IMR-90 (cell line): ENCODE data around the gene SRGAP3. TPM values are rescaled to one million over a fixed set of nuclear protein-coding genes. Genes with fewer than 3 reads are reported as not detected.

Experiments used
- ATAC-seq: fragments of 200-7000 bp; cut with Tn5 transposase; 2 replicates; pipeline ENCODE4 v1.9.1; 2020; ENCODE audit warnings: low read depth, mild to moderate bottlenecking, moderate library complexity
- BruUV-seq: library from RNA; stranded (reverse); fragments of 400-500 nt; replicated peaks from 2 replicates; lab custom pipeline; 2021; lab: Mats Ljungman, UMichigan
- CTCF ChIA-PET: fragments of 300-600 bp; formaldehyde crosslinking; extraction: SDS; loops from one replicate; lab custom pipeline; 2021; ENCODE audit warnings: antibody characterized with exemption; lab: Yijun Ruan, JAX
- POLR2A ChIA-PET: fragments of 300-600 bp; sonication (Branson Sonifier 250); formaldehyde crosslinking; loops from one replicate; lab custom pipeline; 2022; ENCODE audit warnings: antibody characterized with exemption; ENCODE audit not compliant: unreplicated experiment; lab: Charles Lee
- DNase-seq: peaks from one replicate; pipeline ENCODE4 v3.0.0; 2013
- H2AFZ ChIP-seq: replicated peaks from 2 replicates; pipeline ENCODE3; 2013; ENCODE audit warnings: low read length, mild to moderate bottlenecking; ENCODE audit not compliant: poor library complexity
- H2AK5ac ChIP-seq: 2 replicates; pipeline ENCODE4 v1.6.1; 2013; ENCODE audit warnings: low read depth, low read length, inconsistent platforms
- H2AK9ac ChIP-seq: replicated peaks from 2 replicates; pipeline ENCODE3; 2013; ENCODE audit warnings: mild to moderate bottlenecking, low read depth, low read length, moderate library complexity; ENCODE audit not compliant: poor library complexity
- H2BK120ac ChIP-seq: 2 replicates; pipeline ENCODE4 v1.6.1; 2013; ENCODE audit warnings: low read depth, low read length, inconsistent platforms
- H2BK15ac ChIP-seq: 3 replicates; pipeline ENCODE4 v1.6.1; 2013; ENCODE audit warnings: low read depth, low read length, inconsistent platforms
- H2BK20ac ChIP-seq: 2 replicates; pipeline ENCODE4 v1.6.1; 2013; ENCODE audit warnings: low read depth, mild to moderate bottlenecking, inconsistent platforms, low read length, moderate library complexity
- H2BK5ac ChIP-seq: 2 replicates; pipeline ENCODE4 v1.6.1; 2013; ENCODE audit warnings: mild to moderate bottlenecking, low read depth, low read length, inconsistent platforms; ENCODE audit not compliant: poor library complexity, severe bottlenecking
- H3K14ac ChIP-seq: replicated peaks from 2 replicates; pipeline ENCODE4 v1.6.1; 2013; ENCODE audit warnings: low read depth, low read length, inconsistent platforms
- H3K18ac ChIP-seq: 2 replicates; pipeline ENCODE4 v1.6.1; 2013; ENCODE audit warnings: low read depth, low read length, control low read depth
- H3K23ac ChIP-seq: 2 replicates; pipeline ENCODE4 v1.6.1; 2013; ENCODE audit warnings: low read depth, low read length, inconsistent platforms
- H3K27ac ChIP-seq: 2 replicates; pipeline ENCODE4 v1.5.1; 2013; ENCODE audit warnings: mild to moderate bottlenecking, control low read depth, low read length; ENCODE audit not compliant: insufficient read depth
- H3K27me3 ChIP-seq: 2 replicates; pipeline ENCODE4 v1.6.1; 2013; ENCODE audit warnings: low read length; ENCODE audit not compliant: control insufficient read depth, insufficient read depth
- H3K36me3 ChIP-seq: 2 replicates; pipeline ENCODE4 v1.6.1; 2013; ENCODE audit warnings: low read length, mixed read lengths; ENCODE audit not compliant: control insufficient read depth, insufficient read depth
- H3K4ac ChIP-seq: 2 replicates; pipeline ENCODE4 v1.6.1; 2013; ENCODE audit warnings: low read depth, low read length, inconsistent platforms
- H3K4me1 ChIP-seq: 2 replicates; pipeline ENCODE4 v1.6.1; 2013; ENCODE audit warnings: low read length, mixed read lengths; ENCODE audit not compliant: control insufficient read depth, insufficient read depth
- H3K4me2 ChIP-seq: 2 replicates; pipeline ENCODE4 v1.6.1; 2013; ENCODE audit warnings: low read depth, mild to moderate bottlenecking, control low read depth, low read length, moderate library complexity
- H3K4me3 ChIP-seq: 2 replicates; pipeline ENCODE4 v1.5.1; 2013; ENCODE audit warnings: low read depth, mild to moderate bottlenecking, control low read depth, low read length, moderate library complexity; ENCODE audit not compliant: insufficient read depth
- H3K56ac ChIP-seq: 2 replicates; pipeline ENCODE4 v1.6.1; 2013; ENCODE audit warnings: low read length, inconsistent platforms; ENCODE audit not compliant: insufficient read depth; ENCODE audit errors: extremely low read depth
- H3K79me1 ChIP-seq, 2 experiments: 2 replicates each; pipeline ENCODE4 v1.6.1; 2013; ENCODE audit warnings: low read length in 2 of 2, inconsistent platforms in 1 of 2, low read depth in 1 of 2
- H3K9ac ChIP-seq: 2 replicates; pipeline ENCODE4 v1.6.1; 2013; ENCODE audit warnings: low read depth, low read length, control low read depth
- H3K9me1 ChIP-seq: 2 replicates; pipeline ENCODE4 v1.6.1; 2013; ENCODE audit warnings: low read length, inconsistent platforms; ENCODE audit not compliant: insufficient read depth
- H3K9me3 ChIP-seq: 2 replicates; pipeline ENCODE4 v1.6.1; 2013; ENCODE audit warnings: low read length; ENCODE audit not compliant: control insufficient read depth, insufficient read depth
- H4K20me1 ChIP-seq: 2 replicates; pipeline ENCODE4 v1.6.1; 2013; ENCODE audit warnings: low read length, inconsistent platforms; ENCODE audit not compliant: insufficient read depth
- H4K5ac ChIP-seq: 2 replicates; pipeline ENCODE4 v1.6.1; 2013; ENCODE audit warnings: mild to moderate bottlenecking, low read depth, low read length, control low read depth
- H4K8ac ChIP-seq, 2 experiments: 2 replicates each; pipeline ENCODE4 v1.6.1; 2013; ENCODE audit warnings: low read depth in 2 of 2, low read length in 2 of 2, control low read depth in 1 of 2, inconsistent platforms in 1 of 2
- H4K91ac ChIP-seq: 2 replicates; pipeline ENCODE4 v1.6.1; 2013; ENCODE audit warnings: low read depth, low read length, inconsistent platforms; ENCODE audit not compliant: insufficient read depth
- MAFK ChIP-seq: IDR thresholded peaks from 2 replicates; pipeline ENCODE4 v1.6.1; 2012; ENCODE audit warnings: low read depth, low read length, improper control_type of control experiment
- MXI1 ChIP-seq: IDR thresholded peaks from 2 replicates; pipeline ENCODE4 v1.6.1; 2012; ENCODE audit warnings: low read depth, mild to moderate bottlenecking, low read length, moderate library complexity, borderline replicate concordance
- RAD21 ChIP-seq: IDR thresholded peaks from 2 replicates; pipeline ENCODE4 v1.6.1; 2012; ENCODE audit warnings: low read length, improper control_type of control experiment
- RFX5 ChIP-seq: IDR thresholded peaks from 2 replicates; pipeline ENCODE4 v1.8.0; 2012; ENCODE audit warnings: low read depth, mild to moderate bottlenecking, low read length, moderate library complexity
- WGBS, 2 experiments: methylation state at CpG; one replicate each; pipeline versions ENCODE4 v1.1.5 to v1.1.7; 2013; ENCODE audit warnings: missing lambda C conversion rate in 2 of 2; ENCODE audit not compliant: insufficient read length in 1 of 2; ENCODE audit errors: extremely low coverage in 2 of 2; 5-methylcytosine and 5-hydroxymethylcytosine counted together
- dilution Hi-C: fragments of 300-500 bp; cut with HindIII; formaldehyde crosslinking; loops from one replicate; pipeline ENCODE4 v1.14.3; 2018; ENCODE audit warnings: low sequenced_read_pairs; ENCODE audit not compliant: unreplicated experiment
- in situ Hi-C: fragments of 300-500 bp; cut with MboI; formaldehyde crosslinking; loops from 3 replicates; pipeline ENCODE4 v1.14.3; 2019; ENCODE audit warnings: low sequenced_read_pairs, inconsistent platforms, mixed read lengths
- intact Hi-C: fragments of 100-400 bp; cut with micrococcal nuclease; formaldehyde crosslinking; loops from 2 replicates; pipeline ENCODE4 v1.10.0; 2022
- polyA plus RNA-seq, 3 experiments: library from polyadenylated mRNA; depleted of rRNA; stranded (reverse); fragments of >200 nt; gene quantifications; 2 replicates each; pipeline ENCODE4 v1.2.3, GENCODE V29; 2012; ENCODE audit warnings: low replicate concordance in 1 of 3
- total RNA-seq: library from RNA; depleted of rRNA; stranded (reverse); fragments of >200 nt; gene quantifications from 2 replicates; pipeline ENCODE4 v1.2.3, GENCODE V29; 2012

SRGAP3 gene
- total and polyA plus RNA-seq, 2 of the 4 experiments (the other 2 are of a cell fraction), result 0.68 to 1.4 TPM

GRCh38 chr3:9173445-9173844, 76.0 kb downstream of the SRGAP3 start:
- intact Hi-C loops (no loop called here), dilution Hi-C loops (no loop called here), in situ Hi-C loops (no loop called here)
- Histone ChIP-seq H3K4me1 (no peaks in the 10 kb centered on the region), H2BK120ac (no peak overlapping the region), H4K8ac (no peak overlapping the region), H3K4ac (no peak overlapping the region), H3K79me1 (no peaks in the 10 kb centered on the region), H4K20me1 (no peaks in the 10 kb centered on the region), H3K36me3 (no peaks in the 10 kb centered on the region), H3K14ac (no peak overlapping the region), H2AK5ac (no peak overlapping the region), H2AFZ (peak overlapping the region; percentile 46), H3K4me2 (no peak overlapping the region), H3K27ac (no peak overlapping the region), H2AK9ac (no peak overlapping the region), H3K27me3 (peaks cover 4% of the 10 kb centered on the region; the same call in 1 of the 2 replicates), H2BK15ac (no peak overlapping the region), H3K4me3 (no peak overlapping the region), H4K5ac (no peak overlapping the region), H3K9me1 (no peaks in the 10 kb centered on the region), H2BK5ac (no peak overlapping the region), H3K9me3 (no peaks in the 10 kb centered on the region), H3K9ac (no peak overlapping the region), H3K56ac (no peak overlapping the region), H3K23ac (no peak overlapping the region), H3K18ac (no peak overlapping the region), H2BK20ac (no peak overlapping the region), H4K91ac (no peak overlapping the region)
- 70% methylated on average over 2 of the region's 5 CpGs; no CpG with 5 or more reads in 1 of the 2 experiments for WGBS, 2 experiments
- no TSS peak for BruUV-seq
- no peak for ATAC-seq
- ChIA-PET CTCF (no interaction called here), POLR2A (no interaction called here)
- TF ChIP-seq MAFK, result no peak
- no peak for TF ChIP-seq RAD21
- no peak for TF ChIP-seq MXI1
- TF ChIP-seq RFX5, result no peak
- no peak for DNase-seq
